ENCODE data around the gene CDON. TPM values are rescaled to one million over a fixed set of nuclear protein-coding genes. Genes with fewer than 3 reads are reported as not detected.

The CDON gene
- total and polyA plus RNA-seq, 2 donors (not counting 1 experiment from before 2014, with no cell fraction given), result 10.7 TPM

DNA sequence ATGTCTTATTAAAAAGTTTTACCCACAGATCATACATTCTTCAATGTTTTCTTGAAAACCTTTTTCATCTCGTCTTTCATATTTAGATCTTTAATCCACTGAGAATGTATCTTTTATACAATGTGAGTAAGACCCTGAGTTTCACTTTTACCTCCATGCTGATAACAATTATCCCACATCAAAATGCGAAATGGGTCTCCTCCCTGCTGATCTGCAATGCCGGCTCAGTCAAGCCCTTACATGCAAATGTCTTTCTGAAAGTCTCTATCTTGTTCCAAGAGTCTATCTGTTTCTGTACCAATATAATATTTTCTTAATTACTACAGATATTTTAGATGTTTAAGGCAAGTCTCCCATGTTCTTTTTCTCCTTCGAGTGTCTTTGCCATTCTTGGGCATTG is 50.9 kb downstream of the CDON start:
- Histone ChIP-seq H3K4me3 (replicated peaks in 1 of 4; ENCODE audit: control extremely low read depth in 1 of 4, insufficient read depth in 1 of 4, low read depth in 3 of 4, low read length in 4 of 4) (no peak overlapping the region), H2AFZ (ENCODE audit: low read length) (no peak overlapping the region), H3K27ac (ENCODE audit: insufficient read depth, low read length) (no peak overlapping the region), H3K79me2 (ENCODE audit: control insufficient read depth, insufficient read depth, low read length) (no peaks in the 10 kb centered on the region), H3K27me3 (ENCODE audit: control insufficient read depth, insufficient read depth, low read length) (no peaks in the 10 kb centered on the region), H3K9me3 (ENCODE audit: control insufficient read depth, insufficient read depth, low read depth, low read length) (no peaks in the 10 kb centered on the region), H3K4me2 (ENCODE audit: extremely low read depth, insufficient read depth, low read length) (no peak overlapping the region), H3K9ac (ENCODE audit: insufficient read depth, low read length) (no peak overlapping the region), H4K20me1 (ENCODE audit: control insufficient read depth, extremely low read depth, insufficient read depth, low read length) (no peaks in the 10 kb centered on the region), H3K4me1 (ENCODE audit: control insufficient read depth, extremely low read depth, insufficient read depth, low read length) (no peaks in the 10 kb centered on the region), H3K36me3 (ENCODE audit: control insufficient read depth, insufficient read depth, low read length) (no peaks in the 10 kb centered on the region)
- TF ChIP-seq EZH2 (IDR thresholded peaks at IDR 0.05; ENCODE audit: low read length, missing control alignments) (no peak), CTCF (conservative IDR thresholded peaks at IDR 0.05 in 1 of 2, IDR thresholded peaks at IDR 0.05 in 1 of 2; ENCODE audit: low read depth in 1 of 2, low read length in 2 of 2) (no peak)
- no peak for DNase-seq (ENCODE audit: low read depth in 2 of 2)

GRCh38 chr11:126011265-126011664 is 51.4 kb downstream of the CDON start:
- no peaks in the 10 kb centered on the region for H3K79me2 ChIP-seq (ENCODE audit: control insufficient read depth, insufficient read depth, low read length)
- H3K4me3 ChIP-seq (replicated peaks in 1 of 4; ENCODE audit: control extremely low read depth in 1 of 4, insufficient read depth in 1 of 4, low read depth in 3 of 4, low read length in 4 of 4), result no peak overlapping the region
- H3K36me3 ChIP-seq (ENCODE audit: control insufficient read depth, insufficient read depth, low read length), result no peaks in the 10 kb centered on the region
- H3K27me3 ChIP-seq (ENCODE audit: control insufficient read depth, insufficient read depth, low read length), result no peaks in the 10 kb centered on the region
- no peaks in the 10 kb centered on the region for H3K9me3 ChIP-seq (ENCODE audit: control insufficient read depth, insufficient read depth, low read depth, low read length)
- no peak overlapping the region for H3K27ac ChIP-seq (ENCODE audit: insufficient read depth, low read length)
- TF ChIP-seq EZH2 (IDR thresholded peaks at IDR 0.05; ENCODE audit: low read length, missing control alignments), result no peak
- no peak for TF ChIP-seq CTCF (conservative IDR thresholded peaks at IDR 0.05 in 1 of 2, IDR thresholded peaks at IDR 0.05 in 1 of 2; ENCODE audit: low read depth in 1 of 2, low read length in 2 of 2)
- H3K4me1 ChIP-seq (ENCODE audit: control insufficient read depth, extremely low read depth, insufficient read depth, low read length), result no peaks in the 10 kb centered on the region
- H2AFZ ChIP-seq (ENCODE audit: low read length), result no peak overlapping the region
- no peaks in the 10 kb centered on the region for H4K20me1 ChIP-seq (ENCODE audit: control insufficient read depth, extremely low read depth, insufficient read depth, low read length)
- DNase-seq (ENCODE audit: low read depth in 2 of 2), result no peak
- H3K4me2 ChIP-seq (ENCODE audit: extremely low read depth, insufficient read depth, low read length), result no peak overlapping the region
- H3K9ac ChIP-seq (ENCODE audit: insufficient read depth, low read length), result no peak overlapping the region

- H3K79me2 ChIP-seq (ENCODE audit: control insufficient read depth, insufficient read depth, low read length), result no peaks in the 10 kb centered on the region
- H3K9me3 ChIP-seq (ENCODE audit: control insufficient read depth, insufficient read depth, low read depth, low read length), result no peaks in the 10 kb centered on the region
- H2AFZ ChIP-seq (ENCODE audit: low read length), result no peak overlapping the region
- no peak overlapping the region for H3K4me2 ChIP-seq (ENCODE audit: extremely low read depth, insufficient read depth, low read length)
- no peaks in the 10 kb centered on the region for H3K27me3 ChIP-seq (ENCODE audit: control insufficient read depth, insufficient read depth, low read length)
- no peaks in the 10 kb centered on the region for H3K4me1 ChIP-seq (ENCODE audit: control insufficient read depth, extremely low read depth, insufficient read depth, low read length)
- H3K36me3 ChIP-seq (ENCODE audit: control insufficient read depth, insufficient read depth, low read length), result no peaks in the 10 kb centered on the region
- H3K4me3 ChIP-seq (replicated peaks in 1 of 4; ENCODE audit: control extremely low read depth in 1 of 4, insufficient read depth in 1 of 4, low read depth in 3 of 4, low read length in 4 of 4), result no peak overlapping the region
- no peak overlapping the region for H3K9ac ChIP-seq (ENCODE audit: insufficient read depth, low read length)
- H3K27ac ChIP-seq (ENCODE audit: insufficient read depth, low read length), result no peak overlapping the region
- no peaks in the 10 kb centered on the region for H4K20me1 ChIP-seq (ENCODE audit: control insufficient read depth, extremely low read depth, insufficient read depth, low read length)
- TF ChIP-seq CTCF (conservative IDR thresholded peaks at IDR 0.05 in 1 of 2, IDR thresholded peaks at IDR 0.05 in 1 of 2; ENCODE audit: low read depth in 1 of 2, low read length in 2 of 2) (no peak), EZH2 (IDR thresholded peaks at IDR 0.05; ENCODE audit: low read length, missing control alignments) (no peak)
- DNase-seq (ENCODE audit: low read depth in 2 of 2), result no peak
Observed at GRCh38 chr11:126008956-126009355, 53.7 kb downstream of the CDON start.
